ENCODE results near the gene GARNL3. TPM values are rescaled to one million over a fixed set of nuclear protein-coding genes. Genes with fewer than 3 reads are reported as not detected.

Gene GARNL3
- total and polyA plus RNA-seq, 2 experiments from 2014 or later: 8.7 to 21.9 TPM

- TF ChIP-seq EZH2phosphoT487 (IDR thresholded peaks at IDR 0.05; ENCODE audit: unreplicated experiment): no peak
- TF ChIP-seq CREB1 (CRISPR knock-in tag; IDR thresholded peaks at IDR 0.05; ENCODE audit: low read depth): no peak
- no peak for TF ChIP-seq POLR2AphosphoS5 (IDR thresholded peaks at IDR 0.05; ENCODE audit: low read depth)
- TF ChIP-seq CTCF (conservative IDR thresholded peaks at IDR 0.05; ENCODE audit: low read depth in 2 of 2): peak; percentile 19 to 45; a peak in 3 of 4 replicates
- no peak for TF ChIP-seq ZNF462 (CRISPR knock-in tag; IDR thresholded peaks at IDR 0.05)
- H3K27me3 Mint-ChIP-seq (ENCODE audit: insufficient read depth, low read depth, poor library complexity): peaks cover 3% of the 10 kb centered on the region
- H3F3A ChIP-seq (replicated peaks; ENCODE audit: low read depth): no peaks in the 10 kb centered on the region
- H4K20me1 ChIP-seq (replicated peaks; ENCODE audit: insufficient read depth): peaks cover 3% of the 10 kb centered on the region; the same call in 1 of the 2 replicates
- ATAC-seq: peak; percentile 50; the same call in 2 of the 3 replicates
- H3K4me1 Mint-ChIP-seq: peaks cover 4% of the 10 kb centered on the region; the same call in 2 of the 3 replicates
- no peak overlapping the region for H2AFZ ChIP-seq
- no peaks in the 10 kb centered on the region for H3K9me2 ChIP-seq (ENCODE audit: insufficient read depth)
- H3K4me2 ChIP-seq: no peak overlapping the region
- DNase-seq (ENCODE audit: low spot score): peak; percentile 40
- H3K4me1 ChIP-seq (ENCODE audit: insufficient read depth): no peaks in the 10 kb centered on the region
- no peak overlapping the region for H3K27ac ChIP-seq (ENCODE audit: low read depth)
- no peak overlapping the region for H3K4me3 ChIP-seq
- no peaks in the 10 kb centered on the region for H3K9me3 Mint-ChIP-seq
- H3K4me3 Mint-ChIP-seq: no peak overlapping the region
- no peaks in the 10 kb centered on the region for H3K36me3 ChIP-seq (ENCODE audit: insufficient read depth)
- no peaks in the 10 kb centered on the region for H3K27me3 ChIP-seq (ENCODE audit: insufficient read depth)
- no peak overlapping the region for H3K27ac Mint-ChIP-seq
- H3K36me3 Mint-ChIP-seq (ENCODE audit: low read depth): no peaks in the 10 kb centered on the region
- H3K79me2 ChIP-seq (replicated peaks; ENCODE audit: insufficient read depth): no peaks in the 10 kb centered on the region
These were observed 19.4 kb downstream of the GARNL3 start for GRCh38 chr9:127283917-127284497.
